IPS-11a (cell line): ENCODE results near the gene MTUS2.

ENCODE experiments used
- H3K4me3 ChIP-seq: one replicate; pipeline ENCODE4 v1.5.1; 2013; ENCODE audit warnings: low read depth, low read length, control low read depth

MTUS2 gene

DNA sequence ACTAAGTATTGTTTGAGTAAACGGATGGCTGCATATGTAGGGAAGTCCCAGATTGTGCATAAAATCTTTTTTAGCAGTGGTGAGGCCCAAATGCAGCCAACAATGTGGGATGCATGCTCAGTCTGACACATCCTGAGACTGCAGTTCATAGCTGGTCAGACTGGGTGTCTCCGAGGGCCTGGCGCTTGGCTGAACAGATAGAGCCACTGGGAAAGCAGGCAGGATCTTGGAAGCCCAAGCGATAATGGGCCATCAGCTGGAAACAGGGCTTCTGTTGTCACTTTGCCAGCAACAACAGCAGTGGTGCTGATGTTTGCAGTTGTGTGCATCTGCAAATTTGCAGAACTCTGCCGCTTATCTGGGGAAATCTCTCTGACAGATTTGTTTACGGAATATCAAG, 36.1 kb downstream of the MTUS2 start:
- no peak overlapping the region for H3K4me3 ChIP-seq

GRCh38 chr13:28859069-28859468, 38.9 kb downstream of the MTUS2 start:
- no peak overlapping the region for H3K4me3 ChIP-seq

- H3K4me3 ChIP-seq: no peak overlapping the region
Measured at GRCh38 chr13:28859717-28860116, 39.6 kb downstream of the MTUS2 start.

- H3K4me3 ChIP-seq: no peak overlapping the region
Measured at GRCh38 chr13:28864544-28864943, 44.4 kb downstream of the MTUS2 start.

- H3K4me3 ChIP-seq: no peak overlapping the region
Measured at GRCh38 chr13:28865149-28865744, 45.1 kb downstream of the MTUS2 start.

- H3K4me3 ChIP-seq: no peak overlapping the region
Measured at GRCh38 chr13:28865951-28866350, 45.8 kb downstream of the MTUS2 start.

- H3K4me3 ChIP-seq: no peak overlapping the region
Measured at GRCh38 chr13:28866932-28867331, 46.8 kb downstream of the MTUS2 start.

DNA sequence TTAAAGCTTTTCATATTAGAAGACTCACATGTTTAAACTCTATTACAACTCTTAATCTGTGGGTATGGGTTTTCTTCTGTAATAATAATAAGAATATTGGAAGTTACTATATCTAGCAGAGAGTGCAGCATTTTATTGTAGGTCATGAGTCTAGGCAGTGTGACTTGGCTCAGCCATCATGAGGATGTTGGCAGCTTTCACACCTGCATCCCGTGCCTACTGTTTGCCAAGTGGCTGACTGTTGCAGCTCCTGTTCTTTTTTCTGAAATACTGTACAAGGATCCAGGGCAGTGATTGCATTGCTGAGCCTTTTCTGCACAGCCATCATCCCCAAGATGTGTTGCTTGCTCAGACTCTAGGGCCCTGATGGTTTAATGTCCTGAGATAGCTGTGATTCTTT, 47.4 kb downstream of the MTUS2 start:
- H3K4me3 ChIP-seq: no peak overlapping the region

GRCh38 chr13:28872427-28873176, 52.5 kb downstream of the MTUS2 start:
- no peak overlapping the region for H3K4me3 ChIP-seq

- no peak overlapping the region for H3K4me3 ChIP-seq
Measured at GRCh38 chr13:28875846-28876615, 55.9 kb downstream of the MTUS2 start.

GRCh38 chr13:28877408-28877807, 57.3 kb downstream of the MTUS2 start:
- H3K4me3 ChIP-seq: no peak overlapping the region

DNA sequence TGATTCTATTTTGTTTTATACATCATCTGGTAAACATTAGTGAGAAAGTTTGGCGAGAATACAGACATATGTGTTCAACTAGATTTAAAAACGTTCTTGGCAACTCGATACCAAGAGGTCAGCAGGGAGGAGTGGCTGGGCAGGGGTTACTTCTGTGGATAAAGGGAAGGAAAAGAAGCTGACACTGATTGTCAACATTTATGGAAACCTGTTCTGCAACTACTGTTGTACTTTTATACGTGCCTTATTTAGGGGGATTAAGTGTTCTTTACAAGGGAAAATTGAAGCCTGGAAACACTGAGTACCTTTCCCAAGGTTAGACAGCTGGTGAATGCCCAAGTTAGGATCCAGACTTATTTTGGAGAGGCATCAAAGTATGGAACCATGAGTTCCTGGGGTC, 65.0 kb downstream of the MTUS2 start:
- H3K4me3 ChIP-seq: no peak overlapping the region

GRCh38 chr13:28889086-28889732, 69.1 kb downstream of the MTUS2 start:
- no peak overlapping the region for H3K4me3 ChIP-seq

DNA sequence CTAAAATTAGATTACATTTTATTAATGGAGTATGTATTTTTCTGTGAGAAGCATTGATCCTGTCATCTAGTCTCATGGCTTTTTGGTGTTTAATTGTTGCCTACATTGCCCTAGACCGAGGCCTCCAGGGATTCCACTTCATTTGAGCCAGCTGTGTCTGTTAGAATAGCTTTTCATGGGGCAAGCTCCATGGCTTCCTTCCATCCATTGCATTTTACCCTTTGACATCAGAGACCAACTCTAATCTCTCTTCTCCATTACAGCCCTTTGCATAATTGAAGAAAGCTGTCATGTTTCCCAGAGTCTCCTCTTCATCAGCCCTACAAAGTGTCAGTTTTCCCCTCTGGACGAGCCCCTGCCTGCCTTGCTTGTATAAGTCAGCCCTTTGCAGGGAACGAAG, 70.6 kb downstream of the MTUS2 start:
- no peak overlapping the region for H3K4me3 ChIP-seq

DNA sequence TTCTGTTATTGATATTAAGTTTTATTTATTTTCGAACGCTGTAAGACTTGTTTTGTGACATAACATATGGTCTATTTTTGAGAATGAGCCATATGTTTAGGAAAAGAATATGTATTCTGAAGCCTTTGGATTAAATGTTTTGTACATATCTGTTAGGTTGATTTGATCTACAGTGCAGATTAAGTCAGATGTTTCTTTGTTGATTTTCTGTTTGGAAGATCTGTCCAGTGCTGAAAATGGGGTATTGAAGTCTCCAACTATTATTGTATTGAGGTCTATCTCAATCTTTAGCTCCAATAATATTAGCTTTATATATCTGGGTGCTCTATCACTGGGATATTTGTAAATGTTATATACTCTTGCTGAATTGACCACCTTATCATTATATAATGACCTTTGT, 97.9 kb downstream of the MTUS2 start:
- no peak overlapping the region for H3K4me3 ChIP-seq

GRCh38 chr13:28922341-28922740, 102.2 kb downstream of the MTUS2 start:
- H3K4me3 ChIP-seq: no peak overlapping the region

GRCh38 chr13:28935104-28935503, 115.0 kb downstream of the MTUS2 start:
- H3K4me3 ChIP-seq: no peak overlapping the region

- no peak overlapping the region for H3K4me3 ChIP-seq
Measured at GRCh38 chr13:28942906-28943305, 122.8 kb downstream of the MTUS2 start.

DNA sequence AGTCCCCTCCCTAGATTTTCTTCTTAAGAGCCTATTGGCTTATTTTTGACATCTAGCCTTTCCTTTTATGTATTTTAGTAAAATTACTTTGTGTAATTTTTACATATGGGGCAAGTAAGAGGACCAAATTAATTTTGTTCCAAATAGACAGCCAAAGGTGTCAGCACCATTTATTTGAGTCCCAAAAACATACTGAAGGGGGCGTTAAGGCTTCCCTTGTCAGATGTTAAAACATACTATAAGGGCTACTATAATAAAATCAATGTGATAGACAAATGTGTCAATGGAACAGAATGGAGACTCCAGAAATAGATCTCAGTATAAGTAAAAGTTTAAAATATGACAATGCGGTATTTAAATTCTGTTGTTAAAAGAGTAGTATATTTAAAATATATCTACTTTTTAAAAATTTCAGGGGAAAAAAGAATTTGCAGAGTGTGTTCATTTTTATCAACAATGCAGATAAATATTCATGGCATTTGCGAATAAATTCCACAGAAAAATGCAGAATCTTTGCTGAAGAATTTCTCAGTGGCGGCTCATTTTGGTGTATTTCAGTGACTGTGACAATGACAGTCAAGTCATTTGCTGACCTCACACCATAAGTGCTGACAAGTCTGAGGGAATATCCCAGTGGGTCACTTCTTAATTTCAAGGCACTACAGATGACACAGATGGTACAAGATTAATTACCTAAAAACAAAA, 133.7 kb downstream of the MTUS2 start:
- H3K4me3 ChIP-seq: no peak overlapping the region

DNA sequence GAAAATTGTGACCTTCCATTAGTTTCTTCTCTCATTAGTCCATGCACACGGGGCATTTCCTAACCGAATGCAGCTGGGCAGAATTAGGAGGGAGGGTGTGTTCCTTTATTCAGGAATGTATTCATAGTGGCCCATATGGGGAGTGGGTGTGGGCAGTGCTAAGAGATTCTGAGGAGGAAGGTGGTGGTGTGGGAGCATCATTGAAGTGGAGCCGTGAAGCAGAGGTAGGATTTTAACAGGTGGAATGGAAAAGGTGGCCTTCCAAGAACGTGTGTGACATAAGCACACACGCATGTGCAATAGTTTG, 134.2 kb downstream of the MTUS2 start:
- H3K4me3 ChIP-seq: no peak overlapping the region

DNA sequence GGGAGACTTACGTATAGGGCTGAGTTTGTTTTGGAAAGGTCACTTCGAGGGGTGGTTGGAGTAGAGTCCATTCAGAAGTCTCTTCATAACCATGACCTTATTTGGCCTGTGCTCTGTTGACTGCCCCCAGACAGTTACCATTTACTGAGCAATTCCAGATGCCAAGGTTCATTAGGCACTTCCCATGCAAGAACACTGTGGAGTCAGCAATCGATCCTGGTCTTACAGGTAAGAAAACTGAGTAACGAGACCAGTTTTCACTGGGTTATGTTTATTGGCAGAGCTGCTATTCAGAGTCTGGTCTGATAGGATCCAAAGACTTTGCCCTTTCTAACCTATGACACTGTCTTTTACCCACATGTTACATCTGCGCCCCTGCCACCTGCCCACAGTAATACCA, 134.7 kb downstream of the MTUS2 start:
- H3K4me3 ChIP-seq: no peak overlapping the region
